LNCAP (cell line): ENCODE data around the gene MIDN.

Experiments used
- CTCF ChIP-seq: fragments of 450-650 bp; IDR thresholded peaks from 2 replicates; pipeline ENCODE4 v1.5.1; 2017; ENCODE audit warnings: mild to moderate bottlenecking

The MIDN gene

DNA sequence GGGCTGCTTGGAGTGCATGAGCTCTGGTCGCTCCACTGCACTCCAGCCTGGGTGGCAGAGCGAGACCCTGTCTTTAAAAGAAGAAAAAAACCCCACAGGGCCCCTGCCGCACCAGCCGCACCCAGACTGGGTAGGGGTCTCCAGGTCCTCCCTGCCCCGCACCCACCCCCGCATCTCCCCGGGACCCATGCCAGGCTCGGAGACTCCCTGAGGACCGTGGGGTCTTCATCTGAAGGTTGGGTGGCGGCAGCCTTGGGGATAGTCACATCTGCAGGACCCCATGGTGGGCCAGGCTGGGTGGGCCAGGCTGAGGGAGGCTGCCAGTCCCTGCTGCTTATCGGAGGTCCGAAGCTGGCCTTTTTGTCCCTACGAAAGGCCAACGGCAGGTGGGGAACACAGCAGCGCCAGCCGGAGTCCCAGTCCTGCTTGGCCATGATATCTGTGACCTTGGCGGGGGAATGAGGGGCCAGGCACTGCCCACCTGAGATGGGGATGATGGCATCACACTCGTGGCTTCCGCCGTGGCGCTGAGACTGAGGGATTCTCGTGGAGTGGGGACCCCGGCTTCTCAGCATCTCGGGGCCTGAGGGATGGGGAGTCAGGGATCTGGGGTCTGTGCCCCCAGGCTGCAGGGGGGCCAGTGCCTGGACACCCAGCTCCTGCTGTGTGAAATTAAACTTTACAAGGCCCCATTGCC, 48.3 kb downstream of the MIDN start:
- TF ChIP-seq CTCF, result no peak

GRCh38 chr19:1298235-1298634, 49.9 kb downstream of the MIDN start:
- no peak for TF ChIP-seq CTCF

- TF ChIP-seq CTCF, result no peak
Observed at GRCh38 chr19:1299801-1300200, 51.4 kb downstream of the MIDN start.

GRCh38 chr19:1300744-1301490, 52.5 kb downstream of the MIDN start:
- no peak for TF ChIP-seq CTCF

- TF ChIP-seq CTCF, result no peak
Observed at GRCh38 chr19:1302533-1303239, 54.3 kb downstream of the MIDN start.

DNA sequence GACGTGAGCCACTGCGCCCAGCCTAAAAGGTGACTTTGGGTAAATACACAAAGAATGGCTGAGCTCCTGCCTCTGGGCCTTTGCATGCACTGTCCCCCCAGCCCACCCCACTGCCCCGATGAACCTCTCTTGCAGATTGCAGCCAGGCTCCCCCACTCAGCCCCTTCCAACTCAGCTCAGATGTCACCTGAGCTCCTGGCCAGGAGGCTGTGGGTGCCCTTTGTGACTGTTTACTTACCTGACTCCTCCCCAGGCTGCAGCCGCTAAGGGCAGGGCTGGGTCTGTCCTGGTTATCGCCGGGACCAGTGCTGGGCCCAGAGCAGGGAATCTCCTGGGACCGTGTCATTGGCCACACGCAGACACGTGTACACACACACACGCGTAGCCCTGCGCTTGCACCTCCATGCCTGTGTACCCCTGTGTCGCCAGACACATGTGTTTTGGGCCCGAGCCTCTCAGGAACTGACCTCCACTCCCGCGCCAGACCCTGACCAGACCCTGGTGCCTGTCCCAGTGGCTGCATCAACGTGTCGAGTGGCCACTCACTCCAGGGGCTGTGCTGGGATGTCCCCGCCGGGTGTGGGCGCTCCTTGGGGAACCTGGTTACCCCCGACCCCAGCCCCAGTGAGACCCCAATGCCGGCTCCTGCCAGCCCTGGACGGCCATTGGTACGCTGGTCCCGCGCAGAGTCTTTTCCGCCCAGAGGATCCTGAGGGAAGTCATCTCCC, 56.0 kb downstream of the MIDN start:
- TF ChIP-seq CTCF, result no peak

- TF ChIP-seq CTCF, result no peak
Observed at GRCh38 chr19:1307320-1307719, 58.9 kb downstream of the MIDN start.
